HFFc6 (cell line): Measurements from ENCODE around the gene NDRG2. TPM values are rescaled to one million over a fixed set of nuclear protein-coding genes. Genes with fewer than 3 reads are reported as not detected.

Source experiments
- DNase-seq: peaks from one replicate; pipeline ENCODE4 v3.0.0-alpha.2; 2018
- H3K27ac Mint-ChIP-seq: 2 replicates; pipeline ENCODE4 v1.8.0; 2020; ENCODE audit warnings: mild to moderate bottlenecking, mixed read lengths
- H3K27me3 Mint-ChIP-seq: 2 replicates; pipeline ENCODE4 v1.8.0; 2021; ENCODE audit warnings: mild to moderate bottlenecking, moderate library complexity, mixed read lengths; ENCODE audit not compliant: insufficient read depth
- H3K36me3 Mint-ChIP-seq: 2 replicates; pipeline ENCODE4 v1.8.0; 2021; ENCODE audit warnings: low read depth, mixed read lengths
- H3K4me1 Mint-ChIP-seq: 2 replicates; pipeline ENCODE4 v1.8.0; 2020; ENCODE audit warnings: low read depth, mixed read lengths
- H3K4me3 Mint-ChIP-seq: 2 replicates; pipeline ENCODE4 v1.8.0; 2020; ENCODE audit warnings: mild to moderate bottlenecking, moderate library complexity, mixed read lengths
- H3K9me3 Mint-ChIP-seq: 2 replicates; pipeline ENCODE4 v1.8.0; 2020; ENCODE audit warnings: mild to moderate bottlenecking, mixed read lengths
- CTCF ChIP-seq: fragments of 200-600 bp; sonication (generic); IDR thresholded peaks from 2 replicates; pipeline ENCODE4 v1.5.0; 2021; ENCODE audit warnings: antibody characterized with exemption, mild to moderate bottlenecking
- total RNA-seq, 6 experiments: library from RNA; stranded (reverse); fragmentation: NEBNext Ultra II Directional; extraction: Animal tissue kit (Norgen Biotek cat#: 25700); gene quantifications; 2 replicates in 1 of 6; 3 replicates in 5 of 6; pipeline ENCODE4 v1.2.3, GENCODE V29; 2021

NDRG2 gene
- total RNA-seq, 6 experiments from 2014 or later: 0.11 to 0.31 (median 0.23) TPM; not detected in 2

DNA sequence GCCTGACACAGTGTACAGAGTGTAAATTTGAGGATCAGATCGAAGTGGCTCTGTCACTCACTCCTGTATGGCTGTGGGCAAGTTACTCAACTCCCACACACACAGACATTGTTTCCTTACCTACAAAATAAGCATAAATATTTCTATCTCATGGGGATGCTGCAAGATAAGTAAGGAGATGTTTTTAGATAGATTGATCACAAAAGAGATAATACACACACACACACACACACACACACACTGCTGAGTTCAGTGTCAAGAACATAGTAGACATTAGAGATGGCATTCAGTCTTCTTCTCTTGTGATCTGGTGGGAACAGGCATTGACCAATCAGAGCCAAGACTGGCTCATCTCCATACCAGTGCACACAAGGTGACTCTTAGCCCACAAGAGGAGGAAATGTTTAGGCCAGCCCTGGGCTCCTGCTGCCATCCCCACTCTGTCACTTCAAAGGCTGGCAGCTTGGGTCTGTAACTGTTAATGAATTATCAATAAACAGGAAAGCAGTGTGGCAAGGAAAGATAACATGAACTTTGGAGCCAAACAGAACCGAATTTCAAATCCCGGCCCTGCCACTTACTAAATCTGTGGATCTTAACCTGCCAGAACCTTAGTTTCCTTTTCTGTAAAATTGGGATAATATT is 29.4 kb upstream of the NDRG2 start:
- no peak overlapping the region for H3K4me3 Mint-ChIP-seq
- peaks cover 22% of the 10 kb centered on the region for H3K4me1 Mint-ChIP-seq
- no peaks in the 10 kb centered on the region for H3K36me3 Mint-ChIP-seq
- peaks cover 5% of the 10 kb centered on the region; the same call in 1 of the 2 replicates for H3K27me3 Mint-ChIP-seq
- no peak for TF ChIP-seq CTCF
- no peak for DNase-seq
- no peak overlapping the region for H3K27ac Mint-ChIP-seq
- H3K9me3 Mint-ChIP-seq: no peaks in the 10 kb centered on the region

DNA sequence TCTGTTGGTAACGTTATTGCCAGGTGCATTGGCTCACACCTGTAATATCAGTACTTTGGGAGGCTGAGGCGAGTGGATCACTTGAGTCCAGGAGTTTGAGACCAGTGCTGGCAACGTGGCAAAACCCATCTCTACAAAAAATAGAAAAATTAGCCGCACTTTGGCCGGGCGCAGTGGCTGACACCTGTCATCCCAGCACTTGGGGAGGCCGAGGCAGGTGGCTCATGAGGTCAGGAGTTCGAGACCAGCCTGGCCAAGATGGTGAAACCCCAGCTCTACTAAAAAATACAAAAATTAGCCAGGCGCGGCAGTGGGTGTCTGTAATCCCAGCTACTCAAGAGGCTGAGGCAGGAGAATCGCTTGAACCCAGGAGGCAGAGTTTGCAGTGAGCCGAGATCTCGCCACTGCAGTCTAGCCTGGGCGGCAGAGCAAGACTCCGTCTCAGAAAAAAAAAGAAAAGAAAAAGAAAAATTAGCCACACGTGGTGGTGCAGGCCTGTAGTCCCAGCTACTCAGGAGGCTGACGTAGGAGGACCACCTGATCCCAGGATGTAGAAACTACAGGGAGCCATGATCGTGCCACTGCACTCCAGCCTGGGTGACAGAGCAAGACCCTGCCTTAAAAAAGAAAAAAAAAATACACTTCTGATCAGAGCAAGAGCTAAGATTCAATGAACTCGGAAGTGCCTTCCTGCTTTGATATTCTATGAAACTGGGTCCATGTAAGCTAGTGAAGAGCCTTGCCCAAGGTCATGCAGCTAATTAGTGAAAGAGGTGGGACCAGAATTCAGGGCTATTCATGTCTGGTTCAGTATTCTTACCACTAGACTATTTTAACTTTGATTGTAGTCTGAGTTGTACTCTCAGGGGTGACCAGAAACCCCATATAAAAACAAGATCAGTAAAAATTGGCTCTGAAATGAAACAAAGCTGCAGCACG is 28.6 kb upstream of the NDRG2 start:
- Mint-ChIP-seq H3K36me3 (no peaks in the 10 kb centered on the region), H3K27ac (no peak overlapping the region), H3K4me1 (peaks cover 27% of the 10 kb centered on the region), H3K27me3 (peaks cover 5% of the 10 kb centered on the region; the same call in 1 of the 2 replicates), H3K9me3 (no peaks in the 10 kb centered on the region), H3K4me3 (no peak overlapping the region)
- DNase-seq: no peak
- no peak for TF ChIP-seq CTCF

- Mint-ChIP-seq H3K4me3 (no peak overlapping the region), H3K27ac (no peak overlapping the region), H3K36me3 (no peaks in the 10 kb centered on the region), H3K9me3 (no peaks in the 10 kb centered on the region), H3K4me1 (peaks cover 30% of the 10 kb centered on the region), H3K27me3 (peaks cover 5% of the 10 kb centered on the region; the same call in 1 of the 2 replicates)
- no peak for DNase-seq
- TF ChIP-seq CTCF: no peak
Measured at GRCh38 chr14:21050597-21050996, 25.7 kb upstream of the NDRG2 start.

GRCh38 chr14:21049271-21049673 is 24.4 kb upstream of the NDRG2 start:
- peak overlapping the region; percentile 44 for H3K4me3 Mint-ChIP-seq
- H3K27me3 Mint-ChIP-seq: peaks cover 8% of the 10 kb centered on the region; the same call in 1 of the 2 replicates
- peak; percentile 51 for DNase-seq
- H3K27ac Mint-ChIP-seq: peak overlapping the region; percentile 13
- no peaks in the 10 kb centered on the region for H3K9me3 Mint-ChIP-seq
- TF ChIP-seq CTCF: no peak
- no peaks in the 10 kb centered on the region for H3K36me3 Mint-ChIP-seq
- peaks cover 34% of the 10 kb centered on the region for H3K4me1 Mint-ChIP-seq

GRCh38 chr14:21048638-21049037 is 23.8 kb upstream of the NDRG2 start:
- Mint-ChIP-seq H3K4me1 (peaks cover 37% of the 10 kb centered on the region), H3K27me3 (peaks cover 8% of the 10 kb centered on the region), H3K4me3 (no peak overlapping the region), H3K36me3 (no peaks in the 10 kb centered on the region), H3K27ac (no peak overlapping the region), H3K9me3 (no peaks in the 10 kb centered on the region)
- TF ChIP-seq CTCF: no peak
- no peak for DNase-seq
